Measurements from ENCODE around the gene SIRT2. TPM values are rescaled to one million over a fixed set of nuclear protein-coding genes. Genes with fewer than 3 reads are reported as not detected.

Gene SIRT2
- total RNA-seq, 1 experiment from 2014 or later = 8.4 TPM

GRCh38 chr19:38849860-38850435 is 49.5 kb downstream of the SIRT2 start, which contains the start of gene HNRNPL:
HNRNPL (minus strand) TSS chr19:38849986; CDS start chr19:38849966, 20 bp downstream.
- DNase-seq = peak; percentile 100
- Histone ChIP-seq H2BK5ac (ENCODE audit: insufficient read length, low read length) (peak within 1 kb of the TSS; percentile 35), H3K23me2 (ENCODE audit: insufficient read length, low read depth, low read length, poor library complexity, severe bottlenecking) (peaks cover 26% of the 10 kb centered on the region), H3K23ac (ENCODE audit: insufficient read length, low read depth, low read length) (no peak within 1 kb of the TSS), H4K91ac (ENCODE audit: insufficient read length, low read depth, low read length) (no peak within 1 kb of the TSS), H3K56ac (ENCODE audit: insufficient read length, low read depth, low read length) (no peak within 1 kb of the TSS), H3K4ac (ENCODE audit: low read depth, low read length) (peak within 1 kb of the TSS; percentile 29; the same call in 1 of the 2 replicates), H2BK20ac (ENCODE audit: low read depth, low read length, poor library complexity, severe bottlenecking) (no peak within 1 kb of the TSS), H3K27ac (ENCODE audit: insufficient read length, low read depth, low read length) (peak within 1 kb of the TSS; percentile 64), H2BK120ac (ENCODE audit: low read depth, low read length, poor library complexity, severe bottlenecking) (no peak within 1 kb of the TSS), H4K5ac (ENCODE audit: insufficient read length, low read depth, low read length) (no peak within 1 kb of the TSS), H3K79me1 (ENCODE audit: insufficient read depth, low read depth, low read length, poor library complexity, severe bottlenecking) (peaks cover 8% of the 10 kb centered on the region), H3K14ac (ENCODE audit: insufficient read depth, low read length) (peak within 1 kb of the TSS; percentile 88), H2BK12ac (ENCODE audit: insufficient read length, low read depth, low read length) (no peak within 1 kb of the TSS), H3K4me1 (ENCODE audit: insufficient read depth, low read length) (no peaks in the 10 kb centered on the region), H3K9ac (ENCODE audit: extremely low read depth, insufficient read length, low read length) (peak within 1 kb of the TSS; percentile 96), H3T11ph (ENCODE audit: low read length) (no peak within 1 kb of the TSS), H3K9me3 (ENCODE audit: control insufficient read depth, low read depth, low read length) (no peaks in the 10 kb centered on the region), H3K4me2 (ENCODE audit: insufficient read depth, insufficient read length, low read length) (peak within 1 kb of the TSS; percentile 97), H3K27me3 (ENCODE audit: insufficient read depth, low read length) (no peaks in the 10 kb centered on the region), H3K18ac (ENCODE audit: insufficient read length, low read depth, low read length) (peak within 1 kb of the TSS; percentile 87), H2AK5ac (ENCODE audit: insufficient read length, low read length) (no peak within 1 kb of the TSS), H4K20me1 (ENCODE audit: control insufficient read depth, insufficient read depth, insufficient read length) (peaks cover 4% of the 10 kb centered on the region), H2AFZ (ENCODE audit: low read length) (no peak within 1 kb of the TSS), H3K79me2 (ENCODE audit: insufficient read depth, low read length) (peaks cover 18% of the 10 kb centered on the region), H4K8ac (replicated peaks; ENCODE audit: insufficient read length, low read depth, low read length) (no peak within 1 kb of the TSS), H2BK15ac (ENCODE audit: low read depth, low read length) (no peak within 1 kb of the TSS)
- peaks cover 32 to 38% of the 10 kb centered on the region in 2 experiments for H3K4me1 Mint-ChIP-seq
- H3K27me3 Mint-ChIP-seq (ENCODE audit: low read depth) = peaks cover 3% of the 10 kb centered on the region; the same call in 1 of the 2 replicates
- peak; percentile 60 for TF ChIP-seq CTCF (conservative IDR thresholded peaks at IDR 0.05)
- peak within 1 kb of the TSS; percentile 92 to 95 for H3K4me3 Mint-ChIP-seq
- WGBS (ENCODE audit: extremely low coverage, insufficient read length, low lambda C conversion rate) = no CpG with 5 or more reads among the region's 50 CpGs
- H3K36me3 Mint-ChIP-seq (ENCODE audit: insufficient read depth in 1 of 3, low read depth in 3 of 3) = peaks cover 37 to 42% (median 42%) of the 10 kb centered on the region in 3 experiments
- H3K27ac Mint-ChIP-seq = peak within 1 kb of the TSS; percentile 99 to 100 (median 100)
- peaks cover 4 to 6% of the 10 kb centered on the region in 2 experiments; a peak in 4 of 5 replicates for H3K9me3 Mint-ChIP-seq

Data from H9 (cell line).